Nucleus accumbens (tissue), 56 donors: Measurements from ENCODE around the gene DEXI.

ENCODE experiments used
- DNase-seq, 56 donors: peaks; one replicate each; lab custom pipeline; 2025; lab: John Stamatoyannopoulos, UW

Gene DEXI

DNA sequence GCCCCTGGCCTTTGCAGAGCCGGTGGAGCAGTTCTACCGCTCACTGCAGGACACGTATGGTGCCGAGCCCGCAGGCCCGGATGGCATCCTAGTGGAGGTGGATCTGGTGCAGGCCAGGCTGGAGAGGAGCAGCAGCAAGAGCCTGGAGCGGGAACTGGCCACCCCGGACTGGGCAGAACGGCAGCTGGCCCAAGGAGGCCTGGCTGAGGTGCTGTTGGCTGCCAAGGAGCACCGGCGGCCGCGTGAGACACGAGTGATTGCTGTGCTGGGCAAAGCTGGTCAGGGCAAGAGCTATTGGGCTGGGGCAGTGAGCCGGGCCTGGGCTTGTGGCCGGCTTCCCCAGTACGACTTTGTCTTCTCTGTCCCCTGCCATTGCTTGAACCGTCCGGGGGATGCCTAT lies 35.8 kb downstream of the DEXI start:
- peak in 2 of 56 donors; percentile 10 to 13 for DNase-seq

DNA sequence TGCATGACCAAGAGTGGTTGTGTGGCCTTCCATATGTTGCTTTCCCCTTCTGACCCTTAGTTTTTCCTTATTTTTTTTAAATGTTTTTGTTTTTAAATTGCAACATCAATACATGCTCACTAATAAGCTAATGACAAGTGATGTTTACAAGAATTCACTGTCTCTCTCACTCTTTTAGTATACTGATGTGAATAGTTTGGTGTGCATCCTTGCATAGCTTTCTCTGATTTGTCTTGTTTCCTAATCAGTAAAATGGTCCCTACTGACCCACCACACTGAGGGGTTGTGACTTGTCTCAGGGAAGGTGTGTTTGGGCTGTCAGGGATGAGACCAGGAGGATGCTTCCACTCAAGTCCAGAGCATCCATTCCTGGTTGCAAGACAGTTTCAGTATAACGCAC lies 39.3 kb downstream of the DEXI start:
- no peak for DNase-seq

DNA sequence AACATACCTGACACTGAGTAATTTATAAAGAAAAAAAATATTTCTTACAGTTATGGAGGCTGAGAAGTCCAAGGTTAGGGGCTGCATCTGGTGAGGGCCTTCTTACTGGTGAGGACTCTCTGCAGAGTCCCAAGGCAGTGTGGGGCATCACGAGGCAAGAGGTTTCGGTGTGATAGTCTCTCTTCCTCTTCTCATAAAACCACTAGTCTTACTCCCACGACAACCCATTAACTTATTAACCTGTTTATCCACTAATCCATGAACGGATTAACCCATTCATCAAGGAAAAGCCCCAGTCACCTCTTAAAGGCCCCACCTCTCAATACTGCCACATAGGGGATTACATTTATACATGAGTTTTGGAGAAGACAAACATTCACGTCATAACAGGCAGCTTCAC lies 45.1 kb downstream of the DEXI start:
- no peak for DNase-seq

DNA sequence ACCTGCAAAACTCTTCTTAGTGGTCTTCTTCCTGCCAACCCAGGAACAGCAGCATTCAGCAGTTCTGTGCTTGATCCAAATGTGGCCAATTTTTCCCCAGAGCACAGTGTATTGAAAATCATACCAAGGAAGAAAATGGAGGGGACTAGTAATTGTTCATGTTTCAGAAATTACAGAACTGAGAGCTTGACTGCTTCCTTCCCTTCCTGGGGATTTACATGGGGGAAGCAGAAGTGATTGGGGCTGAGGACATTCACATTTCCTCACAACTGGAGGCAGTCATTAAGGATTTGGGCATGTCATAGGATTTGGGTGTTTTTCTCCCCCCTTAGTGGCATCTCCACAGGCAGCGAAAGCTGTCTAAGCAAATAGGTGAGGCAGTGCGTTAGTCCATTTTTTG lies 45.5 kb downstream of the DEXI start:
- no peak for DNase-seq

DNA sequence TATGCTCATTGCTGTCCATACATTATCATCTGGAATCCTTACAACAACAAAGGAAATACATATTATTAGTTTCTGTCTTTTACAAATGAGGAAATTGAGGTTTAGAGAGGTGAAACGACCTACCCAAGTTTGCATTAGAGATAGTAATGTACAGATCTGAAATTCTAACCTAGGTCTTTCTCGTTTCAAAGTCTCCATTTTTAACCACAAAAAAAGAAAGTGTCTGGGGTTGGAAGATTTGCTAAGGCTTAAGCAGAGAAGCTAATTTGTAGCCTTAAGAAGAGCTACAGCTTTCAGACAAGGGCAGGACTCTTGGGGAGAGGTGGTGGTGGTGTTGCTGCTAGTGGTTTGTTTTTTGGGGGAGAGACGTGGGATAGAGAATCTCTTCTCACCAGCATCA lies 46.1 kb downstream of the DEXI start:
- no peak for DNase-seq

DNA sequence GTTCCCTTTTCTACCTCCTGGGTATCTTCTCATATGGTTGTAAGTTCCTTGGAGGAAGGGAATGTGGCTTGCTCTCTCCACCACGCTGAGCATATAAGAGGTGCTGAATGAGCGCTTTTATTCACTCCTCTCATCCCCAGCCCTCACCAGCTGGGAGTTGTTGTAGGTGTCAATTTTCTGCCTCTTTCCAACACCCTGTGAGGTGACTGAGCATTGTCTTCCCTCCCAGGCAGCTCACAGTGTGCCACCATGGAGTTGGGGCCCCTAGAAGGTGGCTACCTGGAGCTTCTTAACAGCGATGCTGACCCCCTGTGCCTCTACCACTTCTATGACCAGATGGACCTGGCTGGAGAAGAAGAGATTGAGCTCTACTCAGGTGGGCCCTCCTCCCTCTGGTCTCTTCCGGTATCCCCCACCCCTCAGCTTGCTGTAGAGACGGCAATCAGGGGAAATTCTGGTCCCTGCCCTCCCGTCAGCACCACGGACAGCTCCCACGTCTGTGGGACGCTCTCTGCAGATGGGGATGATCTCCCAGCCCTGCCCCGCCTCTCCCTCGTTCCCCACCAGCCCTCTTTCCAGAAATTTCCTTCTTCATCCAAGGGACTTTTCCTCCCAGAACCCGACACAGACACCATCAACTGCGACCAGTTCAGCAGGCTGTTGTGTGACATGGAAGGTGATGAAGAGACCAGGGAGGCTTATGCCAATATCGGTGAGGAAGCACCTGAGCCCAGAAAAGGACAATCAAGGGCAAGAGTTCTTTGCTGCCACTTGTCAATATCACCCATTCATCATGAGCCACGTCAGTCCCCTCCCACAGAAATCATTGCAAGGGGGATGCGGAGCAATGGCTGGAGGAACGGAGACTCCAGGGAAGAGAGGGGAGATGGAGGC lies 47.0 kb downstream of the DEXI start:
- peak in 5 of 56 donors; percentile 1 to 23 (median 6) for DNase-seq

DNA sequence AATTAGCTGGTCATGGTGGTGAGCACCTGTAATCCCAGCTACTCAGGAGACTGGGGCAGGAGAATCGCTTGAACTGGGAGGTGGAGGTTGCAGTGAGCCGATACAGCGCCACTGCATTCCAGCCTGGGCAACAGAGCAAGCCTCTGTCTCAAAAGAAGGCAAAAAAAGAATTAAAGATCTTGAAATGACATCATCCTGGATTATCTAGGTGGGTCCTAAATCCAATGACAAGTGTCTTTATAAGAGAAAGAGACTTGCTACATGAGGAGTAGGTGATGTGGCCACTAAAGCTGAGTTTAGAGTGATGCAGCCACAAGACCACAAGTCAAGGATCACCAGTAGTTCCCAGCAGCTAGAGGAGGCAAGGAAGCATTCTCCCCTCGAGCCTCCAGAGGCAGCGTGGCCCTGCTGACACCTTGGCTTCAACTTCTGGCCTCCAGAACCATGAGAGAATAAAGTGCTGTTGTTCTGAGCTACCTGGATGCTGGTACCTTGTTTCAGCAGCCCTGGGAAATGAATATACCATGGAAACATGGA lies 49.4 kb downstream of the DEXI start:
- no peak for DNase-seq

DNA sequence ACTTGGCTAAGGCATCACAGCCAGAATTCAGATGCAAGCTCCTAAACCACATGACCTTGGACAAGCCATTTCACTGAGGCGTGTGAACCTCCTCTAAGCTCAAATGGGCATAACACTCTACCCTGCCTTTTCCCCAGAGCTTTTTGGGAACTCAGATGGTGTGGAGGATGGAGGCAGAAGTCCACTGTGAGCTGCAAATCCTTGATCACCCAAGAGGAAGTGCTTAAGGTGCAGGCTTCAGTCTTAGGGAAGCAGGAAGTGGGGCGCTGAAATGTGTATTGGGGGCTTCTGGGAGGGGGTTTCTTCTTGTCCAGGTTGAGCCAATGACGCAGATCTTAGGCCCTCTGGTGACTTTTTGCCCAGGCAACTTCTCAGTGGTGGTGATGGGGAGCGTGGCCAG lies 52.4 kb downstream of the DEXI start:
- no peak for DNase-seq

DNA sequence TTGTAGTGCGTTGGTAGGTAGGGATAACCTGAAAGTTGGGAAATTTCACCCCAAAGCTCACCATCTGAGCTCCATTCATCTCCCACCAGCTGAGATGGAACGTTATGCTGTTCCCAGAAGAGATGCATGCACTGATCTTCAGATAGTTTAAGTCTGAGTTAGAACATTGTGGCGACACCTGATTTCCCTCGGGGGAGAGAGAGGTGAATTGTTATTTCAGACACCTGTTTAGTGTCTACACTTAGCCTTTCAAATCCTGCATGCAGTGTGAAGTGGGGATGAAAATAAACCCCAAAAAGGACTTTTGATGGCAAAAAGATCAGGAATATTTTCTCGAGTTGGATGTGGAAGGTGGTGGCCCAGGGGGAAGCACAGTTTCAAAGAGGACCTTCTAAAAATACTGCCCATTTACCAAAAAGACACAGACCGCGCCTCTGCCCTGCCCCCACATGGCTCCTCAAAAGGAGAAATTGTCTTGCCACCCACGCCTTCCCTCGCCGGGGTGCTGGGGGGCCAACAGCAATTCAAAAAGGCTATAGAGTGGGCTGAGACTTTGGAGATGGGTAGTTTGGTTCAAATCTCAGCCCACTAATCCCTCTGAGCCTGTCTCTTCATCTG lies 53.8 kb downstream of the DEXI start:
- peak in 5 of 56 donors; percentile 7 to 28 (median 16) for DNase-seq

DNA sequence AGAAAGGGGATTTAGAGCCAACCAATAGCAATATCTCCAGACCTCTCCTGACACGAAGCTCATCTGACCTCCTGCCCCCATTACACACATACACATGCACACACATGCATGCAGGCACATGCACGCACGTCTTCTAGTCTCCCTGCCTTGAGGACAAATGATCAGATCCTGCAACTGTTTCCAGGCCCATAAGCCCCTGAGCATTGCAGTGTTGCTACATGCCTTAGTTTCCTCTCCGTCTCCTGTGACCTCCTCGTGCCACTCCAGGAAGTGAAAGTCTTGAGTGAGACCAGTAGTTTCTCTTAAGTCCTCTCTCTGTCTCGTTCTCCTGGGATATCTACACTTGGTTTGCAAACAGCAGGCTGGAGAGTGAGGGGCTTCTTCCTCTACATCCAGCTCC lies 57.0 kb downstream of the DEXI start:
- peak in 7 of 56 donors; percentile 5 to 29 (median 18) for DNase-seq

DNA sequence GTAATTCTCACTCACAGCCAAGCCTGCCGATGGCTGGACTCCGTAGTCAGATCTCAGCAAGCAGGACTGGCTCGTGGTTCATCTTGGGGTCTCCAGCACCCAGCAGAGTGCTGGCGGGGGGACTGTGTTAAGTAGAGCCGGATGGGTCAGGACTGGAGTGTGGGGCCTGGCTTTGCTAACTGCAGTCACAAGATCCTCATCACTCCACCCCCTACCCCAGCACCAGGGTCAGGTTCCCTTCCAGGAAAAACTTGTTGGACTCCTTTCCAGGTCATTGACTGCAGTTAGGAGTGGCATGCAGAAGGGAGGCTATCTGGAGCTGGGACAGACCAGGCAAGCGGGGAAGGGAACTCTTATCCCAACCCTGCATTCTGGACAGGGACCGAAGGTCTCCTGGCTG lies 59.3 kb downstream of the DEXI start:
- DNase-seq, result no peak

DNA sequence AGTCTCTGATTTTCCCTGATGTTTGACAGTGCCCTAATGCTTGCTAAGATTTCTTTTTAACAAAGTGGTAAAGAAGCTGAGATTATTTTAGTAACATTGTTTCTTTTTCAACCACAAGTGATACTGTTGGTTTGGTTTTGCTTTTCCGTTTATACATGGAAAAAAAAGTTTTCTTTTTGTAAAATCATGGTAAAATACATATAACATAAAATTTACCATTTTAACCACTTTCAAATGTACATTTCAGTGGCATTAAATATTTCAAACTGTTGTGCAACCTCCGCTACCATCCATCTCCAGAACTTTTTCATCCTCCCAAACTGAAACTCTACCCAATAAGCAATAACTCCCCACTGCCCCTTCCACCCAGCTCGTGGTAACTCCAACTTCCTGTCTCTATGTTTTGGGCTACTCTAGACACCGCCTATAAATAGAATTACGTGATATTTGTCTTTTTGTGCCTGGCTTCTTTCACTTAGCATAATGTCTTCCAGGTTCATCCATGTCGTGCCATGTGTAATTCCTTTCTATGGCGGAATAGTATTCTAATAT lies 60.7 kb downstream of the DEXI start:
- DNase-seq, result no peak

DNA sequence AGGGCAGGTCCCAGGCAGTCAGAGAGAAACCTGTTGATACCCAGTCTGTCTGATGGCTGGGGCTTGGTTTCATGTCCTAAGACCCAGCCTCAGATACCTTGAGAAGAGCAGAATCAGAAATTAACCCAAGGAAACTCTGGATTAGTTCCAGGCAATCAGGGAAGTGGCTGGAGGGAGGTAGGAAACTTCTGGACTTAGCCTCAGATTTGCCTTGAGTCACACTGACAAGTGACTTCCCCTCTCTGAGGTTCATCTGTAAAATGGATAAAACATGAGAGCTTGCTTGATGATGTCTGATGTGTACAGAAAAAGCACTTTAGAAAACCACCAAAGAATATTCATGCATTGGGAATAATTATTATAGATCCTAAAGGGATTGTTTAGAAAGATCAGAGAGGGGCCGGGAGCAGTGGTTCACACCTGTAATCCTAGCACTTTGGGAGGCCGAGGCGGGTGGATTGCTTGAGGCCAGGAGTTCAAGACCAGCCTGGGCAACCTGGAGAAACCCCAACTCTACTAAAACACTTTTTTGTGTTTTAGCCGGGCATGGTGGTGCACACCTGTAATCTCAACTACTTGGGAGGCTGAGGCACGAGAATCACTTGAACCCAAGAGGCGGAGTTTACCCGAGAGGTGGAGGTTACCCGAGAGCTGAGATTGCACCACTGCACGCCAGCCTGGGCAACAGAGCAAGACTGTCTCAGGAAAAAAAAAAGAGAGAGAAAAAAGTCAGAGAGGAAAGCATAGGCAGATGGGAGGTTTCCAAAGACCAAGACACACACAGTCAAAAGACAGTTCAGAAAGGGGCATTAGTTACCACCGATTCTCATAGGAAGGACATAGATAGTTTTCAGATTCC lies 61.4 kb downstream of the DEXI start:
- no peak for DNase-seq

DNA sequence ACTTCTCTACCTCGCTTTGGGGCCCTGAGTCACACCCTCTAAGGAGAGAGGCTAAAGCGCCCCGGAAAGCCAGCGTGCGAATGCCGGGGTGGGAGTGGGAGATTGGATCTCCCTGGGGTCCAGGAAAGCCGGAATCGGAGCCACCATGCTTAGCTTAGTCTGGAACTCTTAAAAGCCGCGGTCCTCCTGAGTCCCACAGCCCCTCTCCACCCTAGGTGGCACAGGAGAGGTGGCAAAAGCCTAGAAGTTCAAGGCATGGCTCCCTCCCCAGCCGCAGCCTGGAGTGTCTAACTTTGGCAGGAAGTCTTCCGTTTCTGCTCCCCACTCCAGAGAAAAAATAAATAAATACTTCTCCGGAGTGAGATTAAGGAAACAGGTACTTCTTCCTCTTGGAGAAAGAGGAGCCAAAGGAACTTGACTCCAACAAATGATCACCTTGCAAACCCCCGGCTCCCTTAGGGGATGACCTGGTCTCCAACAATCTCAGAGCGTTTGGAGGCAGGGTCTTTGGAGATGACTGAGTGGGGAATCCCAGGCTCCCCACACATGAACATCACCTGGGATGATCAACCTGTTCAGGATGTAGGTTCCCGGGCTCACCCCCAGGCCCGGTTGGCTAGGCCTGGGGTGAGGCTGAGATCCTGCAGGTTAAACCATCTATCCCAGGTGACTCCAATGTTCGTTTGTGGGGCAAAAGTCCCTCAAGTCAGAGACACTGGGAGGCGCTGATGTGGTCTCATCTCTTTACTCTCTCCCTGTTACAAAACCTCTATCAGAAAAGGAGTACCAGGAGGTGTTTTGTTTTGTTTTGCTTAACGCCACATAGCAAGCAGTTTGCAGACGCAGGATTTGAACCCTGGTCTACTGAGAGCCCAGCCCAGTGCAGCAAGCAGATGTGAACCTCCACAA lies 62.3 kb downstream of the DEXI start:
- DNase-seq, result no peak
